WTC11 (cell line): ENCODE measurements around the gene PLEKHA6.

Experiments
- ARID4B ChIP-seq: sonication (generic); formaldehyde crosslinking; IDR thresholded peaks from 2 replicates; pipeline ENCODE4 v1.8.0; 2023; ENCODE audit warnings: missing genetic modification reagents, mild to moderate bottlenecking, borderline replicate concordance
- CREB1 ChIP-seq: sonication (generic); formaldehyde crosslinking; IDR thresholded peaks from 2 replicates; pipeline ENCODE4 v1.8.0; 2023; ENCODE audit warnings: mild to moderate bottlenecking, missing genetic modification reagents
- CTCF ChIP-seq: fragments of 200-600 bp; IDR thresholded peaks from 2 replicates; pipeline ENCODE4 v1.8.0; 2022; ENCODE audit warnings: antibody characterized with exemption
- E2F4 ChIP-seq: sonication (generic); formaldehyde crosslinking; IDR thresholded peaks from 2 replicates; pipeline ENCODE4 v1.8.1; 2022; ENCODE audit warnings: low read depth, mild to moderate bottlenecking, moderate library complexity, missing genetic modification reagents, borderline replicate concordance
- EMX1 ChIP-seq: fragments of 250-450 bp; sonication (Bioruptor Pico); IDR thresholded peaks from 2 replicates; pipeline ENCODE4 v1.8.0; 2021; ENCODE audit warnings: mild to moderate bottlenecking
- KAT7 ChIP-seq: sonication (generic); formaldehyde crosslinking; IDR thresholded peaks from 2 replicates; pipeline ENCODE4 v1.8.1; 2023; ENCODE audit warnings: missing genetic modification reagents, mild to moderate bottlenecking, borderline replicate concordance
- NFE2L1 ChIP-seq: sonication (generic); formaldehyde crosslinking; IDR thresholded peaks from 2 replicates; pipeline ENCODE4 v1.8.1; 2023; ENCODE audit warnings: missing genetic modification reagents
- OVOL2 ChIP-seq: fragments of 250-450 bp; sonication (Bioruptor Pico); IDR thresholded peaks from 2 replicates; pipeline ENCODE4 v1.9.0; 2021; ENCODE audit warnings: mild to moderate bottlenecking, borderline replicate concordance
- ZNF121 ChIP-seq: sonication (generic); formaldehyde crosslinking; IDR thresholded peaks from 2 replicates; pipeline ENCODE4 v1.8.0; 2023; ENCODE audit warnings: missing genetic modification reagents
- ZNF532 ChIP-seq: fragments of 250-450 bp; sonication (Bioruptor Pico); IDR thresholded peaks from 2 replicates; pipeline ENCODE4 v1.9.0; 2021; ENCODE audit warnings: mild to moderate bottlenecking, borderline replicate concordance
- ZSCAN18 ChIP-seq: fragments of 250-450 bp; sonication (Bioruptor Pico); IDR thresholded peaks from 2 replicates; pipeline ENCODE4 v2.1.2; 2022; ENCODE audit warnings: mild to moderate bottlenecking, moderate library complexity

GRCh38 chr1:204302769-204303168 lies 57.0 kb downstream of the PLEKHA6 start:
- TF ChIP-seq ZNF121 (CRISPR knock-in tag), result no peak
- TF ChIP-seq CREB1 (CRISPR knock-in tag), result no peak
- TF ChIP-seq ARID4B, result no peak
- no peak for TF ChIP-seq KAT7 (CRISPR knock-in tag)
- no peak for TF ChIP-seq CTCF
- TF ChIP-seq ZSCAN18 (CRISPR knock-in tag), result no peak
- TF ChIP-seq E2F4 (CRISPR knock-in tag), result no peak
- no peak for TF ChIP-seq OVOL2 (CRISPR knock-in tag)
- no peak for TF ChIP-seq NFE2L1 (CRISPR knock-in tag)
- no peak for TF ChIP-seq EMX1 (CRISPR knock-in tag)
- no peak for TF ChIP-seq ZNF532 (CRISPR knock-in tag)
